Smooth muscle cell of the umbilical artery (primary cell): ENCODE measurements around the gene RBM14. TPM values are rescaled to one million over a fixed set of nuclear protein-coding genes. Genes with fewer than 3 reads are reported as not detected.

Source experiments
- total RNA-seq: library from RNA; depleted of rRNA; stranded (reverse); fragments of >200 nt; gene quantifications from 2 replicates; pipeline ENCODE4 v1.2.3, GENCODE V29; 2014

RBM14 gene
- 25.2 and 43.8 TPM in 2 replicates for total RNA-seq

GRCh38 chr11:66616379-66617154 lies at the start of gene RBM14:
Gene RBM14, plus strand, starts transcription at chr11:66616630. Its CDS starts 91 bp downstream, at chr11:66616721.

GRCh38 chr11:66568124-66568916 lies 48.1 kb upstream of the RBM14 start, which contains the start of gene CTSF:
Gene CTSF, minus strand, starts transcription at chr11:66568606. Its CDS starts 120 bp downstream, at chr11:66568486.

GRCh38 chr11:66592457-66593302 lies 23.8 kb upstream of the RBM14 start, which contains the start of the genes CCDC87 and CCS:
Gene CCDC87, minus strand, starts transcription at chr11:66593063. Its CDS starts 48 bp downstream, at chr11:66593015.
Gene CCS, plus strand, starts transcription at chr11:66593185. Its CDS starts 77 bp downstream, at chr11:66593262.

GRCh38 chr11:66638177-66639065 lies 22.0 kb downstream of the RBM14 start, which contains the start of gene RBM4:
Gene RBM4, plus strand, starts transcription at chr11:66638703. Its CDS starts 1,009 bp downstream, at chr11:66639712.

Other genes starting within 250 kb of the RBM14 start
- 0.30 and 0.97 TPM in 2 replicates for gene SLC29A2, start 244.9 kb upstream of the RBM14 start, total RNA-seq
- not detected in 2 replicates for gene NPAS4, start 195.6 kb upstream of the RBM14 start, total RNA-seq
- gene MRPL11, start 177.8 kb upstream of the RBM14 start, total RNA-seq, result 24.6 and 34.3 TPM in 2 replicates
- gene PELI3, start 149.7 kb upstream of the RBM14 start, total RNA-seq, result 8.6 and 13.4 TPM in 2 replicates
- 43.1 and 63.9 TPM in 2 replicates for gene DPP3, start 136.2 kb upstream of the RBM14 start, total RNA-seq
- gene BBS1, start 106.0 kb upstream of the RBM14 start, total RNA-seq, result 34.4 and 38.2 TPM in 2 replicates
- gene ZDHHC24, start 70.6 kb upstream of the RBM14 start, total RNA-seq, result 15.7 and 16.1 TPM in 2 replicates
- under 0.01 and 0.09 TPM in 2 replicates for gene ACTN3, start 69.7 kb upstream of the RBM14 start, total RNA-seq
- 13.8 and 27.0 TPM in 2 replicates for gene CTSF, start 48.0 kb upstream of the RBM14 start, total RNA-seq
- gene CCDC87, start 23.6 kb upstream of the RBM14 start, total RNA-seq, result 0.32 and 0.89 TPM in 2 replicates
- 30.9 and 41.6 TPM in 2 replicates for gene CCS, start 23.4 kb upstream of the RBM14 start, total RNA-seq
- gene RBM4, start 22.1 kb downstream of the RBM14 start, total RNA-seq, result 92.7 and 93.8 TPM in 2 replicates
- gene RBM4B, start 61.3 kb downstream of the RBM14 start, total RNA-seq, result 26.4 and 33.6 TPM in 2 replicates
- 4.2 and 5.7 TPM in 2 replicates for gene SPTBN2, start 112.6 kb downstream of the RBM14 start, total RNA-seq
- 11.9 and 13.5 TPM in 2 replicates for gene RCE1, start 226.8 kb downstream of the RBM14 start, total RNA-seq
- gene LRFN4, start 240.4 kb downstream of the RBM14 start, total RNA-seq, result 10.1 and 25.9 TPM in 2 replicates